Panc1 (cell line): ENCODE measurements around the gene CYB561D1.

Experiments
- POLR2AphosphoS5 ChIP-seq: IDR thresholded peaks from 2 replicates; pipeline ENCODE4 v1.6.1; 2012; ENCODE audit warnings: mild to moderate bottlenecking, low read depth, low read length, moderate library complexity
- SIN3A ChIP-seq: IDR thresholded peaks from 2 replicates; pipeline ENCODE4 v1.6.1; 2012; ENCODE audit warnings: low read depth, mild to moderate bottlenecking, low read length, moderate library complexity, borderline replicate concordance; ENCODE audit not compliant: insufficient read depth
- TCF7L2 ChIP-seq: IDR thresholded peaks from 2 replicates; pipeline ENCODE4 v1.6.1; 2011; ENCODE audit warnings: mild to moderate bottlenecking, low read depth, low read length, inconsistent platforms
- TF ChIP-seq, protein P1 (sequence below): fragments of 450-650 bp; IDR thresholded peaks from 2 replicates; pipeline ENCODE4 v1.5.1; 2017; ENCODE audit warnings: mild to moderate bottlenecking
- TF ChIP-seq, protein P2 (sequence below), 2 experiments: IDR thresholded peaks; 2 replicates each; pipeline ENCODE4 v1.6.1; 2011 to 2012; ENCODE audit warnings: low read depth in 2 of 2, control low read depth in 1 of 2, low read length in 1 of 2, mild to moderate bottlenecking in 1 of 2, moderate library complexity in 1 of 2; ENCODE audit not compliant: insufficient read depth in 1 of 2

DNA sequence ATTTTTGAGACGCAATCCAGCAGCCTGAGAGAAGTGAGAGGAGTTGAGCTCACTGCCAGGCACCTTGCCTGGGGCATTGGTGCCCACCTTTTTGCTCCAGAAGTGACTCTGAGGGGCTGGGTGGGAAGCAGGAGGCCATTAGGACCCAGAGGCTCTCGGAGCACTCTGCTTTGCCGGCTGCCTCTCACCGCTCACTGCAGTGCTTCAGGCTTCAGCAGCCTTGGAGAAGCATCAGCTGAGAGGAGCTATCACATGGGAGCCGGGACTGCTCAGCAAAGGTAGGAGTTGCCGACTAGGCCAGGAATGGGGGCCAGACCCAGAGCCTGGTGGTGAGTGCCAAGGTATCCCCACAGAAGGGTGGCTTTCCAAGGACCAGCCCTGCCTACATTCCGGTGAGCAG, 45.8 kb downstream of the CYB561D1 start, which contains the start of gene GPR61:
- TF ChIP-seq POLR2AphosphoS5 (no peak), SIN3A (no peak), TCF7L2 (no peak)
- TF ChIP-seq, protein P1, sequence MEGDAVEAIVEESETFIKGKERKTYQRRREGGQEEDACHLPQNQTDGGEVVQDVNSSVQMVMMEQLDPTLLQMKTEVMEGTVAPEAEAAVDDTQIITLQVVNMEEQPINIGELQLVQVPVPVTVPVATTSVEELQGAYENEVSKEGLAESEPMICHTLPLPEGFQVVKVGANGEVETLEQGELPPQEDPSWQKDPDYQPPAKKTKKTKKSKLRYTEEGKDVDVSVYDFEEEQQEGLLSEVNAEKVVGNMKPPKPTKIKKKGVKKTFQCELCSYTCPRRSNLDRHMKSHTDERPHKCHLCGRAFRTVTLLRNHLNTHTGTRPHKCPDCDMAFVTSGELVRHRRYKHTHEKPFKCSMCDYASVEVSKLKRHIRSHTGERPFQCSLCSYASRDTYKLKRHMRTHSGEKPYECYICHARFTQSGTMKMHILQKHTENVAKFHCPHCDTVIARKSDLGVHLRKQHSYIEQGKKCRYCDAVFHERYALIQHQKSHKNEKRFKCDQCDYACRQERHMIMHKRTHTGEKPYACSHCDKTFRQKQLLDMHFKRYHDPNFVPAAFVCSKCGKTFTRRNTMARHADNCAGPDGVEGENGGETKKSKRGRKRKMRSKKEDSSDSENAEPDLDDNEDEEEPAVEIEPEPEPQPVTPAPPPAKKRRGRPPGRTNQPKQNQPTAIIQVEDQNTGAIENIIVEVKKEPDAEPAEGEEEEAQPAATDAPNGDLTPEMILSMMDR: no peak
- TF ChIP-seq, protein P2, sequence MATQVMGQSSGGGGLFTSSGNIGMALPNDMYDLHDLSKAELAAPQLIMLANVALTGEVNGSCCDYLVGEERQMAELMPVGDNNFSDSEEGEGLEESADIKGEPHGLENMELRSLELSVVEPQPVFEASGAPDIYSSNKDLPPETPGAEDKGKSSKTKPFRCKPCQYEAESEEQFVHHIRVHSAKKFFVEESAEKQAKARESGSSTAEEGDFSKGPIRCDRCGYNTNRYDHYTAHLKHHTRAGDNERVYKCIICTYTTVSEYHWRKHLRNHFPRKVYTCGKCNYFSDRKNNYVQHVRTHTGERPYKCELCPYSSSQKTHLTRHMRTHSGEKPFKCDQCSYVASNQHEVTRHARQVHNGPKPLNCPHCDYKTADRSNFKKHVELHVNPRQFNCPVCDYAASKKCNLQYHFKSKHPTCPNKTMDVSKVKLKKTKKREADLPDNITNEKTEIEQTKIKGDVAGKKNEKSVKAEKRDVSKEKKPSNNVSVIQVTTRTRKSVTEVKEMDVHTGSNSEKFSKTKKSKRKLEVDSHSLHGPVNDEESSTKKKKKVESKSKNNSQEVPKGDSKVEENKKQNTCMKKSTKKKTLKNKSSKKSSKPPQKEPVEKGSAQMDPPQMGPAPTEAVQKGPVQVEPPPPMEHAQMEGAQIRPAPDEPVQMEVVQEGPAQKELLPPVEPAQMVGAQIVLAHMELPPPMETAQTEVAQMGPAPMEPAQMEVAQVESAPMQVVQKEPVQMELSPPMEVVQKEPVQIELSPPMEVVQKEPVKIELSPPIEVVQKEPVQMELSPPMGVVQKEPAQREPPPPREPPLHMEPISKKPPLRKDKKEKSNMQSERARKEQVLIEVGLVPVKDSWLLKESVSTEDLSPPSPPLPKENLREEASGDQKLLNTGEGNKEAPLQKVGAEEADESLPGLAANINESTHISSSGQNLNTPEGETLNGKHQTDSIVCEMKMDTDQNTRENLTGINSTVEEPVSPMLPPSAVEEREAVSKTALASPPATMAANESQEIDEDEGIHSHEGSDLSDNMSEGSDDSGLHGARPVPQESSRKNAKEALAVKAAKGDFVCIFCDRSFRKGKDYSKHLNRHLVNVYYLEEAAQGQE (IDR thresholded peaks at IDR 0.05; ENCODE audit: insufficient read depth in 1 of 2, low read depth in 2 of 2, low read length in 1 of 2): no peak
